Head of caudate nucleus (tissue), 42 donors: ENCODE results near the gene MGST1.

Experiments
- DNase-seq, 42 donors: peaks; one replicate each; pipeline versions ENCODE4 v3.0.0 to v3.0.0-alpha.2; 2020 to 2021; ENCODE audit warnings: mixed read lengths in 7 of 42
- intact Hi-C: fragments of 100-400 bp; cut with DNase I; formaldehyde crosslinking; loops from one replicate; pipeline ENCODE4 v1.15.0; 2022

The MGST1 gene

GRCh38 chr12:16407346-16407745 is 59.9 kb downstream of the MGST1 start:
- no peak for DNase-seq
- intact Hi-C loops: no loop called here
